Measurements from ENCODE around the gene PRR5L.

The PRR5L gene

DNA sequence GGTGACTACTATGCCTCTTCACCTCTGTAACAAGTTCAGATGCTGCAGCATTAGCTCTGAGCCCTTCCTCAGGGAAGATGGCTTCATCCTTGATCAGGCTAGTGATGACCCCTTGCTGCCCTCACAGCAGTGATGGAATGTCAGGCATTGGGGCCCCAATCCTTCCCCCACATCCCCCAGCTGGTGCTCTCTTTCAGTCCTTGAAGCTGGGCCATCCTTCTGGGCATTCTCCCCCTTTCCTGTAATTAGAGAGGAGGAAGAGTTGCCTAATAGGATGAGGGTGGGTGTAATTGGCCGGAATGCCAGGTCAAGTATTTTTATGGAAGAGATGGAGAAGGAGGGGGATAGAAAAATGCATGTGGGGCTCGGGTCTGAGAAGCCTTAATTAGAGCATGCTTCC is 151.4 kb downstream of the PRR5L start:
- no peak for DNase-seq

GRCh38 chr11:36447947-36448346 is 151.9 kb downstream of the PRR5L start:
- DNase-seq: no peak

GRCh38 chr11:36449561-36450096 is 153.5 kb downstream of the PRR5L start:
- no peak for DNase-seq

DNA sequence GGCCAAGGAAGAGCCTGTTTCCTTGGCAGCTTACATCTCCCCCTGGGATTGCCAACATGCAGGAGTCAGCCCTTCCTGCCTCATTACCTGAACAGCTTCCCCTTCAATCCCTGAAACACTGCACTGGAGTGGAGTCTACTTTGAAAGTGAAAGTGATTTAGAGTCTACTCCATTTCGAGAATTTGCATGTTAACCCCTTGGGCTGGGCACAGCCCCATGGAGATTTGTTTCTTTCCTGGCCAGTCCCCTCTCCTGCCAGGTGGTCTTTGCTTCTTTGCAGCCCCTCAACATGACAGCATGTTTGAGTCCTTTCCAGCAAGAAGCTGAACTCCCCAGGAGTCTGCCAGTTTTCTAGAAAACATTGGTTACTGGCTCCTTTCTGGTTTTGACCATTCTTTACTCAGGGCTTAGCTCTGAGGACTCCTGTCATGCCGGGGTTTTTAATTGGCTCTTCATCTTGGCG is 154.1 kb downstream of the PRR5L start:
- DNase-seq: no peak

GRCh38 chr11:36451045-36451444 is 155.0 kb downstream of the PRR5L start:
- no peak for DNase-seq

DNA sequence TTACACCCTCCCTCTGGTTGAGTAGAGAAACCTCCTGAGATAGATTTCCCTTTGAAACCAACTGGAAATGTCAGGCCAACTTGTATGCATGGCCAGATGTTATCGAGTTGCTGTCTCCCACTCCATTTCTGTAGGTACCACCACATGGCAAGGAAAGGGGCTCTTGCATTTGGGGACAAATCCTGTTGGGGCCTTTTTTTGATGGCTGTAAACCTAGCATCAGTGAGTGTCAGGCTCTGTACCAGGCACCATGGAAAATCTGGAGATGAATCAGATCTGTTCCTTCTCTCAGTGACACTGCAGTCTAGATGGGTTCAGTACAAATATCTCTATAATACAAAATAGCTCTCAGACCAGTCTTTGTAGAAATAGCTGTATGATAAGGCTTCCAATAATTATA is 155.6 kb downstream of the PRR5L start:
- no peak for DNase-seq

DNA sequence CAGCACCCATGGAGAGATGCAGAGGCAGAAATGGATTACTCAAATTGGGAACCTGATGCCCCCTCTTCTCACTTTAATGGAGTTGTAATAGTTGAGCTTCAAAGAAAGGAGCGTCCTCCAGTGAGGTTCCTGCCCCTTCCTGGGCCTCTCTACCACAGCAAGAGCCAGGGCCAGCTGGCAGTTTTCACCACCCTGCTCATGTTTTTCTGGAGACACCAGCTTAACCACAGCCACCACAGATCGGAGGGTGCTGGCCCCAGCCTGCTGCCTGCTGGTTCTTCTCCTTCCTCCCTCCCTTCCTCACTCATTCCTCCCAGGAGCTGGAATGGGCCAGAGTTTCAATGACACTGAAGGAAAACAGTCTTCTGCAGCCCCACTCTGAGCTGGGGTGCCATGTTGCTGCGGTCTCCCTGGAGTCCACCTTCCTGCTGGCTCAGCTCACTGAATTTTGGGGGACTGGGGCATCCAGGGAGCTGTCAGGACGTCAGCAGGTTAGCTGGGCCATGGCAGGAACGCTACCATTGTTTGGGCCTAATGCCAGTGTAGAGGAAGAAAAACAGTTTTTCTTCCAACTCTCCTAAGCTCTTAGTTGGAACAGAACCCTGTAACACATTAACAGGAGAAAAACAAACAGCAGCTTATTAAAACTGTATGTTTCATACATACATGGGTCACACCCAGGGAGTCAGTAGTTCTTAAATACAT is 156.3 kb downstream of the PRR5L start:
- no peak for DNase-seq

DNA sequence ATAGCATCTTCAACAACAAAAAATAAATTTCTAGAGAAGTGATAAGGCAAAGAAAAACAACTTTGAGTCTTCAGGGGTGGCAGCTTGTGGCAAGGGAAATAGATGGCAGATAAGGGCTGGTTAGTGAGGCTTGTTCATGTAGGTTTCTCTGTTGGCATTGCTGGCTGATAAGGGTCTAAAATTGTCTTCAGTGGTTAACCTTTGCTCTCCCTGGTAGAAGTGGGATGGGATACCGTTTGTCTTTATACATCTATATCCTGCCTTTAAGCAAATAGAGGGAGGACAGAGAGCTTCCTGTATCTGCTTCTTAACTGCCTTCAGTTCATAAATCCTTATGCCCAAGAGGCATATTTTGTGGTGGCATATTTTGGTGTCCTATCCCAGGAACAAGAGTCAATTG is 156.9 kb downstream of the PRR5L start:
- DNase-seq: no peak

- DNase-seq: no peak
Measured at GRCh38 chr11:36453678-36454077, 157.6 kb downstream of the PRR5L start.

DNA sequence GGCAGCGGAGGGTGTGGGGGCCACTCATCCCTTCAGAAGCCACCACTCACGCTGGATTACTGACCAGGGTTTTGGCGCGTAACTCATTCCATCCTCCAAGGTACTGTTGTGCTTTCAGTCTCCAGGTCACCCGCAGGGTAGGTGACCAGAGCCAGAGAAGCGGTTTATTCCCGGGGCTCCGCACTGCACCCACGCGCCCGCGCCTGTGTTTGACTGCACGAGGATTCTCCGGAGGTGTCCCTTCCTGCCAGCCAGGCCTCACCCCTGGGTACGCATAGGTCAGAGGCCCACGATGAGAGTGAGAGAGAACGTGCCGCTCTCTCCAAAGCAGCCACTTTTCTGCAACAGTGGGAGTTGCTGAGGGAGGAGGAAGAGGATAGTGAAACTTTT is 158.5 kb downstream of the PRR5L start:
- no peak for DNase-seq

DNA sequence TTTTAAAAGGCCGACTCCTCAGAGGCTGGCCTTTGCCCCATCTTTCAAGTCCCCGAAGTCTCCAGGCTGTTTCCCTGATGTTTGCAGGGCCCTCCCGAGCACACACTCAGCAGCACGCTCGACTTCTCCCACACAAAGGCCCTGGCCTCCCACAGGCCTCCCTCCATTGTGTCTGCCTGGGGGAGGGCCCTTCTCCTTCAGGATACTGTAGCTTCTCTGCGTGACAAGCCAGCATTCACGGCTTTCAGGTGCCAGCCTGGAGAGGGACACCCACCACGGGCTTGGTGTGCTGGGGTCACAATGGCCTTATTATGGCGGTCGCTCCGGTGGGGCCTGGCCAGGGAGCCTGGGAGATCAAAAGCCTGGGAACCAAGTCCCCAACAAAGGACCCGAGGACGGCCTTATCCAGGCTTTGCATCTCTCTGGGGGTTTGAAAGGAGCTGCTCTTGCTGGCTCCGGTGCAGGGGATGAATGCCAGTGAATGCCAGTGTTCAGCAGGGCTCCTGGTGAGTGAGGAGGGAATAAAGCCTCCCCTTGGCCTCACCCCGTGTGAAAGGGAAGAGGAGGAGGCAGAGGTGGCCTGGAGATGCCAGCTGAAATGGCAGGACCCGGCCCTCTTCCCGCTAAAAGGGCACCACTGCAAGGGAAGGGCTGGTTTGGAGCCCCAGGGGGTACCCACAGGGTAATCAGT is 159.0 kb downstream of the PRR5L start:
- no peak for DNase-seq

DNA sequence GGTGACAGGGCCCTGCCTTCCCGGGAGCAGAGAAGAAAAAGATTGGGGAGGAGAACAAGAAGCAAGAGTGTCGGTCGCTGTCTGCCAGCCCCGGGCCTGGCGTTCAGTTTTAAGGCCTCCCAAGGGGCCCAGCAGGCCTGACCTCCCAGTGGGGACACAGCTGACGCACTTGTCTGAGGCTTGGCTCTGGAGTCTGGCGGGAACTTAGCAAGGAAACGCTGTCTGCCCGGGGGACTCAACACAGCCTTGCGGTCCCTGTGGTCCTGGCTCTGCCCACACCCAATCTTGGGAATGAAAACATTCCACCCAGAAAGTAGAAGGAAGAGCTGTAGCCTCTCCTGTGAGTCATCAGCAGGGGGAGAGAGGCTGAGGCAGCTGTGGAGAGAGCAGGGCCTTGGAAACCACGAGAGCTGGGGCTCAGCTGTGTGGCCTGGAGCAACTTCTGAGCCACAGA is 159.6 kb downstream of the PRR5L start:
- no peak for DNase-seq

DNA sequence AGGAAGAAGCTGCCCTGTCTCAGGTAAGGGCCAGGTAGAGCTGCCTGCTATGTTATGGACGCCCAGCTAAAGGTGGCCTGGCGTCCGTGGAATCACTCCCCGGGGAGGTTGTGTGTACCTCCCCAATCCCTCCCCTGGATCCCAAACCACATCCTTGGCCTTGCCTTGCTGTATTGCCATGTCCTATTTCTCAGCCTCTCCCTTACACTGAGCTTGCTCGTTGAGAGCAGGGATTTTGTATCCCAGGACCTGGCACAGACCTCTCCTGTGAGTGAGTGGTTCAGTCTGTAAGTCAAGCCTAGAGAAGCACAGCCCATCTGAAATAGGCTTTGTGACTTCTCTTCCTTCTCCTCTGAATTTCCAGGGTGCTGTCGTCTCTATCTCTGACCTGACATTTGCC is 160.1 kb downstream of the PRR5L start:
- DNase-seq: no peak

DNA sequence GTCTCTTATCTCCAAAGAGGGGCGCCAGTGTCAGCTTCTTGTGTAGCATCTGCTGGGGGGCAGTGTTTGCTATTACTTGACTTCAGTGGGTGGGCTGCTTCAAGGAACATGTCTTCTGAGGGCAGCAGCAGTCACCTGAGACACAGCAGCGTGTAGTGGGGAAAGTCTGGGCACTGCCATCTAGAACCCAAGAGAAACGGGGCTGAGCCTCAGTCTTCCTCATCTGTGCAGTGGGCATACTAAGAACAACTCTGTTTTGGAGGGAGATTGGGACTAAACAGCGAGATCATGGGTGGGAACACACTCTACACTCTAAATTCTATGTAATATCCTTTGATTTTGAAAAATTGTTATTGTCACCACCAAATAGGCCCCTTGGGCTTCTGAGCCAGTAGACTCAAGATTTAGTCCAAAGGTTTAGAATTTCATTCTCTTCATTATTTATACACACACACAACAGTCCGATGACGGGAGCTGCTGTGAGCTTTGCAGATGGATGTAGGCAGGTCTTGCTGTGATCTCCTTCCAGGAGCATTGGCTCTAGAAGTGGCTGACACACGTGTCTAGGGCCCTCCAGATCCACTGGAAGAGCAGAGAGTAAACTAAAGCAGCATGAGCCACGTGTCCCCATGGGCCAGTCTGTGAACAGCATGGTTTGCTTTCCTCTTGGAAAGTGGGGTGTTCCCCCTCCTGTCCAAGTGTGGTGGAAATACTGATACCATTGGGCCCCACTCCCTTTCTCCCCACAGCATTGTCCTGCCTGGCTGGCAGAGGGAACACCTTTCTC is 162.2 kb downstream of the PRR5L start:
- DNase-seq: no peak

DNA sequence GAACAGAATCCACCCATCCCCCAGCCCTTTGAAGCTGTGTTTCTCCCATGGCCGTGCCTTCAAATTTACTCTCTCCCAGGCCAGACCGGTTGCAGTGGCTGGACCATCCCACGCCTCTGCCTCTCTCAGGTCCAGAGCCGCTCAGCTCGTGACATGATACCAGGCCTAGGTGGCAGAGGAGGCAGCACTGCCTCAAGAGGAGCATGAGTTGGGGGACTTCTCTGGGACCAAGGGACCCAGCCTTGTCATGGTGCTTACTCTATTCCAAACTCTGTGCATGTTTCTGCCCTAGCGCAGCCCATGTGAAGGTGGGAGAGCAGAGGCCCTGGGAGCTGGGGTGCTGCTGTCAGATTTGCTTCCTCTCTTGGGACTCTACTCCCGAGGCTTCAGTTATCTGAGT is 163.0 kb downstream of the PRR5L start:
- no peak for DNase-seq

- no peak for DNase-seq
Measured at GRCh38 chr11:36460220-36460619, 164.1 kb downstream of the PRR5L start.

GRCh38 chr11:36462321-36462720 is 166.2 kb downstream of the PRR5L start:
- DNase-seq: no peak

DNA sequence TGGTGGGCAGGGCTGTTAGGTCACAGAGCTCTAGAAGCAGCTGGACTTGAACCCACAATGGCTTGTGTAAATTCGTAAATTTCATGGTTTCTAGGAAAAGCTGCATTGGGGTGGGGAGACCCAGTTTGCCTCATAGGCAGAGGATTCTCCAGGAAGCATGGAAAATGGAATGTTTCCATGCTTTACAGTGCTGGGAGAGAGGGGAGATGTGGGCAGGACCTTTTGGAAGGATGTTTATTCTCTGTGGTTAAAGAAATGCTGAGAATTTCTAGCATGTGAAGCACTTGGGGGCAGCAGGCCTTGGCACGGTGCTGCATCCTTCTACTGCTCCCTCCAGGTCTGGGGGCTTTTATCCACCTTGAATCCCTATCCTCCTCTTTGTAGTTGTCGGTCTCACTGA is 167.7 kb downstream of the PRR5L start:
- DNase-seq: no peak

- no peak for DNase-seq
Measured at GRCh38 chr11:36464720-36465119, 168.6 kb downstream of the PRR5L start.

DNA sequence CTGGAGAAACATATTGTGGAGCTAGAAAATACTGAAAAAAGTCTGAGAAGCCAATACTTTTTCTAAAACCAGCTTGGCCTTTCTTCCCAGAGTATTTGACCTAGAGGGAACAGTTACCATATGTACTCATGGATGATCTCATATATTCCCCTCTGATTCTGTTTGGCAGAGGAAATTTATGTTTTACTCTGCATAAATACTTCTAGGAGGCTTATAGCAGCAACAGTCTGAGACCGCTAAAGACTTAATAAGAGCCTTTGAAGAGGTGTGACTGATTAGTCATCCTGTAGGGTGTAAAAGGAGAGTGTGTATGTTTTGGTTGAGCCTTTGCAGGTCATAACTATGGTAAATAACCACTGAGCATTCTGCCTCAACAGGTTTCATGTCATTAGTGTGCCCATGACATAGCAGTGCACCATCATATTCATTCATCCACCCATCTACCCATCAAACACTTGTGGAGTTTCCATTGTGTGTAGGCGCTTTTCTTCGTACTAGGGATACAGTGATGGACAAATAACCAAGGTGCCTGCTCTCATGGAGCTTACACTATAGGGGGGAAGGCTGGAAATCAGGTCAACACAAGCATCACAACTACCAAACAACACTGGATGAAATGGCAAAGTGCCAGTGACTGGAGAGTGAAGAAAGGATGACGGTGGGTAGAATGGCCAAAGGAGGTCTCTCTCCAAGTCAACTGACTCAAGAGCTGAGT is 169.5 kb downstream of the PRR5L start:
- no peak for DNase-seq

DNA sequence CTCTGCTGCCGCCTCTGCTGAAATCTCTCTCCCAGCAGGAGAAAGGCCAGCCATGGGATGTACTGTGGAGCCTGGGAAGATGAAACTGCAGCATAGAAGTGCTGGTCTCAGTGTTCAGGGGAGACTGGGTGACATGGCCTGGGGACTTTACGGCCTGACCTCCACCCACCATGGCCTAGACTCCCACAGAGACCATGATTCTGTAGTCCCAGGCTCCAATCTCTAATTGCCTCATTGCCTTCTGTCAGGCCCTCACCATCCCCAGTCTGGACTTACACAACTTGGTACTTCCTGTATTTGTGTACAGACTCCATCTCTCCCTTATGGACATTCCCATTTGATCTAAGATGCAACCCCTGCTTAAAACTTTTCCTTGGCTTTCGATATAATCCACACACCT is 170.9 kb downstream of the PRR5L start:
- no peak for DNase-seq

- no peak for DNase-seq
Measured at GRCh38 chr11:36467916-36468315, 171.8 kb downstream of the PRR5L start.

- DNase-seq: no peak
Measured at GRCh38 chr11:36469063-36469462, 173.0 kb downstream of the PRR5L start.

Measured in activated CD8-positive, alpha-beta memory T cell treated with anti-CD3 and anti-CD28 coated beads, Interleukin-2, amount 50 U/mL, for 4 hours (primary cell).